GM23338 (cell line): ENCODE data around the gene CLTA. TPM values are rescaled to one million over a fixed set of nuclear protein-coding genes. Genes with fewer than 3 reads are reported as not detected.
"Not testable (repeated sequence)": the region's sequence is repeated elsewhere in the genome, so short reads cannot be mapped to it uniquely, and the experiment has no call there.

Source experiments
- ATAC-seq: fragments of 200-7000 bp; cut with Tn5 transposase; 3 replicates; pipeline ENCODE4 v1.9.1; 2020
- DNase-seq: peaks from one replicate; pipeline ENCODE4 v3.0.0-alpha.2; 2015; ENCODE audit warnings: low spot score
- H2AFZ ChIP-seq: fragments of 200-600 bp; sonication (generic); 2 replicates; pipeline ENCODE4 v1.8.0; 2016; ENCODE audit warnings: antibody characterized with exemption, mild to moderate bottlenecking, moderate library complexity
- H3F3A ChIP-seq: fragments of 200-600 bp; sonication (generic); replicated peaks from 2 replicates; pipeline ENCODE4 v1.8.0; 2017; ENCODE audit warnings: antibody characterized with exemption, mixed run types, low read depth
- H3K27ac ChIP-seq: fragments of 200-600 bp; sonication (generic); 2 replicates; pipeline ENCODE4 v1.6.1; 2016; ENCODE audit warnings: low read depth
- H3K27me3 ChIP-seq: fragments of 200-600 bp; sonication (generic); 2 replicates; pipeline ENCODE4 v1.8.0; 2016; ENCODE audit warnings: mild to moderate bottlenecking, mixed run types, moderate library complexity; ENCODE audit not compliant: insufficient read depth
- H3K36me3 ChIP-seq: fragments of 200-600 bp; sonication (generic); 2 replicates; pipeline ENCODE4 v1.8.0; 2016; ENCODE audit warnings: mild to moderate bottlenecking; ENCODE audit not compliant: insufficient read depth
- H3K4me1 ChIP-seq: fragments of 200-600 bp; sonication (generic); 2 replicates; pipeline ENCODE4 v1.8.0; 2016; ENCODE audit warnings: mild to moderate bottlenecking, moderate library complexity; ENCODE audit not compliant: insufficient read depth
- H3K4me2 ChIP-seq: fragments of 200-600 bp; sonication (generic); 2 replicates; pipeline ENCODE4 v1.7.1; 2017; ENCODE audit warnings: mixed run types
- H3K4me3 ChIP-seq: fragments of 200-600 bp; sonication (generic); 2 replicates; pipeline ENCODE4 v1.6.1; 2016; ENCODE audit warnings: mixed run types
- H3K79me2 ChIP-seq: fragments of 200-600 bp; sonication (generic); replicated peaks from 2 replicates; pipeline ENCODE4 v1.8.0; 2017; ENCODE audit warnings: mild to moderate bottlenecking; ENCODE audit not compliant: insufficient read depth
- H3K9me2 ChIP-seq: fragments of 200-600 bp; sonication (generic); 2 replicates; pipeline ENCODE4 v1.8.0; 2017; ENCODE audit not compliant: insufficient read depth
- H4K20me1 ChIP-seq: fragments of 200-600 bp; sonication (generic); replicated peaks from 2 replicates; pipeline ENCODE4 v1.8.0; 2017; ENCODE audit warnings: mild to moderate bottlenecking; ENCODE audit not compliant: insufficient read depth
- H3K27ac Mint-ChIP-seq: 2 replicates; pipeline ENCODE4 v1.8.0; 2020; ENCODE audit warnings: inconsistent platforms, mild to moderate bottlenecking, moderate library complexity, mixed read lengths
- H3K27me3 Mint-ChIP-seq: 3 replicates; pipeline ENCODE4 v1.8.0; 2022; ENCODE audit warnings: low read depth, mild to moderate bottlenecking, moderate library complexity, mixed read lengths, inconsistent platforms; ENCODE audit not compliant: insufficient read depth, poor library complexity
- H3K36me3 Mint-ChIP-seq: 3 replicates; pipeline ENCODE4 v1.8.0; 2021; ENCODE audit warnings: low read depth, mild to moderate bottlenecking, inconsistent platforms, moderate library complexity, mixed read lengths
- H3K4me1 Mint-ChIP-seq: 3 replicates; pipeline ENCODE4 v1.8.0; 2020; ENCODE audit warnings: mild to moderate bottlenecking, inconsistent platforms, mixed read lengths
- H3K4me3 Mint-ChIP-seq: 3 replicates; pipeline ENCODE4 v1.8.0; 2021; ENCODE audit warnings: moderate library complexity, mild to moderate bottlenecking, inconsistent platforms, mixed read lengths
- H3K9me3 Mint-ChIP-seq: 3 replicates; pipeline ENCODE4 v1.8.0; 2020; ENCODE audit warnings: moderate library complexity, mild to moderate bottlenecking, inconsistent platforms, mixed read lengths
- CREB1 ChIP-seq: fragments of 250-450 bp; sonication (Bioruptor Pico); IDR thresholded peaks from 2 replicates; pipeline ENCODE4 v1.5.0; 2020; ENCODE audit warnings: low read depth, mild to moderate bottlenecking, moderate library complexity
- EZH2 ChIP-seq: fragments of 200-600 bp; sonication (generic); IDR thresholded peaks from one replicate; pipeline ENCODE4 v1.8.0; 2017; ENCODE audit warnings: antibody characterized with exemption, mild to moderate bottlenecking, low read depth; ENCODE audit not compliant: unreplicated experiment
- EZH2phosphoT487 ChIP-seq: fragments of 200-600 bp; sonication (generic); IDR thresholded peaks from one replicate; pipeline ENCODE4 v1.8.1; 2018; ENCODE audit warnings: antibody characterized with exemption; ENCODE audit not compliant: unreplicated experiment
- JUNB ChIP-seq: IDR thresholded peaks from one replicate; pipeline ENCODE4 v1.6.1; 2016; ENCODE audit warnings: antibody characterized with exemption; ENCODE audit not compliant: unreplicated experiment
- STAT1 ChIP-seq: IDR thresholded peaks from one replicate; pipeline ENCODE4 v1.6.1; 2016; ENCODE audit warnings: antibody characterized with exemption; ENCODE audit not compliant: unreplicated experiment
- ZNF114 ChIP-seq: fragments of 250-450 bp; sonication (Bioruptor Pico); IDR thresholded peaks from 2 replicates; pipeline ENCODE4 v1.5.0; 2020; ENCODE audit warnings: mild to moderate bottlenecking, moderate library complexity
- ZNF331 ChIP-seq: fragments of 250-450 bp; sonication (Bioruptor Pico); IDR thresholded peaks from 2 replicates; pipeline ENCODE4 v1.5.0; 2020; ENCODE audit warnings: low read depth, mild to moderate bottlenecking, moderate library complexity
- polyA plus RNA-seq: library from polyadenylated mRNA; unstranded; fragments of >200 nt; fragmentation: Nextera tagmentation; extraction: Ambion mirVana; gene quantifications from 2 replicates; pipeline ENCODE4 v1.2.1, GENCODE V29; 2016
- total RNA-seq: library from RNA; depleted of rRNA; stranded (reverse); fragments of >200 nt; shearing (Covaris generic); gene quantifications from 2 replicates; pipeline ENCODE4 v1.2.3, GENCODE V29; 2014
- TF ChIP-seq, protein P1 (sequence below), 2 experiments: fragments of 200-600 bp in 1 of 2; sonication (generic) in 1 of 2; conservative IDR thresholded peaks; 2 replicates each; pipeline versions ENCODE4 v1.5.1 to v1.6.1; 2016 to 2017; ENCODE audit warnings: antibody characterized with exemption in 2 of 2, low read depth in 2 of 2, mild to moderate bottlenecking in 2 of 2, moderate library complexity in 1 of 2
- TF ChIP-seq, protein P2 (sequence below): IDR thresholded peaks from 2 replicates; pipeline ENCODE4 v1.6.1; 2016; ENCODE audit warnings: antibody characterized with exemption
- TF ChIP-seq, protein P3 (sequence below): fragments of 250-450 bp; sonication (Bioruptor Pico); IDR thresholded peaks from 2 replicates; pipeline ENCODE4 v1.5.0; 2020; ENCODE audit warnings: mild to moderate bottlenecking, moderate library complexity

Gene CLTA
- total and polyA plus RNA-seq, 2 experiments from 2014 or later, result 223 to 259 TPM

DNA sequence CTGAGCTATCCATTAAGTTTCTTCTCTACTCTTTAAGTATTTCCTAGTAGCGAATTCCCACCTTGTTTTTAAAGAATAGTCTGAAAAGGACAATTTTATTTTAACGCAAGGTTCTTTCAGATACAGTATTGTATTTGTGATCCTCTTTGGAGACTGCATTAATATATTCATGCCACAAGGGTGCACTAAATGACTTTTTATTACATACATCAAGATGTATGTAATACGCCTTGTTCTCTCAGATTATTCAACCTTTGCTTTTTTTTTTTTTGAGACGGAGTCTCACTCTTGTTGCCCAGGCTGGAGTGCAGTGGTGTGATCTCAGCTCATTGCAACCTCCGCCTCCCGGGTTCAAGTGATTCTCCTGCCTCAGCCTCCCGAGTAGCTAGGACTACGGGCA is 57.3 kb downstream of the CLTA start:
- not testable (repeated sequence) for H3K4me1 Mint-ChIP-seq, ATAC-seq, H3K27me3 Mint-ChIP-seq, H3K4me2 ChIP-seq, H3K4me3 ChIP-seq, H3K4me1 ChIP-seq, H3K27ac ChIP-seq, H3F3A ChIP-seq, H3K36me3 ChIP-seq, H3K27ac Mint-ChIP-seq, H3K79me2 ChIP-seq, H3K4me3 Mint-ChIP-seq, H4K20me1 ChIP-seq, H3K9me3 Mint-ChIP-seq, H3K27me3 ChIP-seq, H3K9me2 ChIP-seq, H2AFZ ChIP-seq
- peak; percentile 26 for DNase-seq
- TF ChIP-seq, protein P1, sequence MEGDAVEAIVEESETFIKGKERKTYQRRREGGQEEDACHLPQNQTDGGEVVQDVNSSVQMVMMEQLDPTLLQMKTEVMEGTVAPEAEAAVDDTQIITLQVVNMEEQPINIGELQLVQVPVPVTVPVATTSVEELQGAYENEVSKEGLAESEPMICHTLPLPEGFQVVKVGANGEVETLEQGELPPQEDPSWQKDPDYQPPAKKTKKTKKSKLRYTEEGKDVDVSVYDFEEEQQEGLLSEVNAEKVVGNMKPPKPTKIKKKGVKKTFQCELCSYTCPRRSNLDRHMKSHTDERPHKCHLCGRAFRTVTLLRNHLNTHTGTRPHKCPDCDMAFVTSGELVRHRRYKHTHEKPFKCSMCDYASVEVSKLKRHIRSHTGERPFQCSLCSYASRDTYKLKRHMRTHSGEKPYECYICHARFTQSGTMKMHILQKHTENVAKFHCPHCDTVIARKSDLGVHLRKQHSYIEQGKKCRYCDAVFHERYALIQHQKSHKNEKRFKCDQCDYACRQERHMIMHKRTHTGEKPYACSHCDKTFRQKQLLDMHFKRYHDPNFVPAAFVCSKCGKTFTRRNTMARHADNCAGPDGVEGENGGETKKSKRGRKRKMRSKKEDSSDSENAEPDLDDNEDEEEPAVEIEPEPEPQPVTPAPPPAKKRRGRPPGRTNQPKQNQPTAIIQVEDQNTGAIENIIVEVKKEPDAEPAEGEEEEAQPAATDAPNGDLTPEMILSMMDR (conservative IDR thresholded peaks at IDR 0.05; ENCODE audit: low read depth in 2 of 2), result peak in 1 of 2 experiments; percentile 36; a peak in 2 of 4 replicates
- peaks cover 12% of the 10 kb centered on the region for H3K36me3 Mint-ChIP-seq

DNA sequence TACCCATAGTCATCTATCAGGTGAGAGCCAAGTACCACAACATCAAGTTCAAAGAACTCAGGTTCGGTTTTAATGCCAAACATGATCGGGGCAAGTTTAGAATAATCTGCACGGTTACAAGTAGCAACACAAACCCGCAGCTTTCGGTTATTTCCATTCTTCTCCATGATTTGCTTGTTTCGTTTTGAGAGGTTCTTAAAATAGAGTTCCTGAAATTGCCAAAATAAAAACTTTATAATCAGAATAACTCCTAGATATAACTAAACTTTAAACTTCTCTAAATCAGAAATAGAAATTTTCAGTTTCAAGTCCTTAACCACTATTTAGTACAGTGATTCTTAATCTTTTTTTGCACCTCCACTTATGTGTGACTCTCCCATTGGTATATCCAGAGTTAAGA is 58.5 kb downstream of the CLTA start:
- Mint-ChIP-seq H3K9me3 (no peaks in the 10 kb centered on the region), H3K4me1 (no peaks in the 10 kb centered on the region), H3K27me3 (no peaks in the 10 kb centered on the region), H3K4me3 (no peak overlapping the region), H3K36me3 (peaks cover 6% of the 10 kb centered on the region; the same call in 2 of the 3 replicates), H3K27ac (no peak overlapping the region)
- ATAC-seq (no peak), DNase-seq (no peak)
- Histone ChIP-seq H4K20me1 (peaks cover 9% of the 10 kb centered on the region), H3K4me2 (no peak overlapping the region), H3K9me2 (no peaks in the 10 kb centered on the region), H2AFZ (no peak overlapping the region), H3K27me3 (no peaks in the 10 kb centered on the region), H3K79me2 (peaks cover 6% of the 10 kb centered on the region), H3K36me3 (no peaks in the 10 kb centered on the region; the same call in 1 of the 2 replicates), H3K4me1 (no peaks in the 10 kb centered on the region), H3F3A (no peaks in the 10 kb centered on the region), H3K27ac (no peak overlapping the region), H3K4me3 (no peak overlapping the region)
- TF ChIP-seq, protein P2, sequence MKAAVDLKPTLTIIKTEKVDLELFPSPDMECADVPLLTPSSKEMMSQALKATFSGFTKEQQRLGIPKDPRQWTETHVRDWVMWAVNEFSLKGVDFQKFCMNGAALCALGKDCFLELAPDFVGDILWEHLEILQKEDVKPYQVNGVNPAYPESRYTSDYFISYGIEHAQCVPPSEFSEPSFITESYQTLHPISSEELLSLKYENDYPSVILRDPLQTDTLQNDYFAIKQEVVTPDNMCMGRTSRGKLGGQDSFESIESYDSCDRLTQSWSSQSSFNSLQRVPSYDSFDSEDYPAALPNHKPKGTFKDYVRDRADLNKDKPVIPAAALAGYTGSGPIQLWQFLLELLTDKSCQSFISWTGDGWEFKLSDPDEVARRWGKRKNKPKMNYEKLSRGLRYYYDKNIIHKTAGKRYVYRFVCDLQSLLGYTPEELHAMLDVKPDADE, result no peak
- TF ChIP-seq JUNB (no peak), CREB1 (CRISPR knock-in tag) (no peak), ZNF114 (CRISPR knock-in tag) (no peak), STAT1 (no peak), EZH2 (no peak), ZNF331 (CRISPR knock-in tag) (no peak), EZH2phosphoT487 (no peak)
- TF ChIP-seq, protein P1 (conservative IDR thresholded peaks at IDR 0.05; ENCODE audit: low read depth in 2 of 2), result no peak
- TF ChIP-seq, protein P3, sequence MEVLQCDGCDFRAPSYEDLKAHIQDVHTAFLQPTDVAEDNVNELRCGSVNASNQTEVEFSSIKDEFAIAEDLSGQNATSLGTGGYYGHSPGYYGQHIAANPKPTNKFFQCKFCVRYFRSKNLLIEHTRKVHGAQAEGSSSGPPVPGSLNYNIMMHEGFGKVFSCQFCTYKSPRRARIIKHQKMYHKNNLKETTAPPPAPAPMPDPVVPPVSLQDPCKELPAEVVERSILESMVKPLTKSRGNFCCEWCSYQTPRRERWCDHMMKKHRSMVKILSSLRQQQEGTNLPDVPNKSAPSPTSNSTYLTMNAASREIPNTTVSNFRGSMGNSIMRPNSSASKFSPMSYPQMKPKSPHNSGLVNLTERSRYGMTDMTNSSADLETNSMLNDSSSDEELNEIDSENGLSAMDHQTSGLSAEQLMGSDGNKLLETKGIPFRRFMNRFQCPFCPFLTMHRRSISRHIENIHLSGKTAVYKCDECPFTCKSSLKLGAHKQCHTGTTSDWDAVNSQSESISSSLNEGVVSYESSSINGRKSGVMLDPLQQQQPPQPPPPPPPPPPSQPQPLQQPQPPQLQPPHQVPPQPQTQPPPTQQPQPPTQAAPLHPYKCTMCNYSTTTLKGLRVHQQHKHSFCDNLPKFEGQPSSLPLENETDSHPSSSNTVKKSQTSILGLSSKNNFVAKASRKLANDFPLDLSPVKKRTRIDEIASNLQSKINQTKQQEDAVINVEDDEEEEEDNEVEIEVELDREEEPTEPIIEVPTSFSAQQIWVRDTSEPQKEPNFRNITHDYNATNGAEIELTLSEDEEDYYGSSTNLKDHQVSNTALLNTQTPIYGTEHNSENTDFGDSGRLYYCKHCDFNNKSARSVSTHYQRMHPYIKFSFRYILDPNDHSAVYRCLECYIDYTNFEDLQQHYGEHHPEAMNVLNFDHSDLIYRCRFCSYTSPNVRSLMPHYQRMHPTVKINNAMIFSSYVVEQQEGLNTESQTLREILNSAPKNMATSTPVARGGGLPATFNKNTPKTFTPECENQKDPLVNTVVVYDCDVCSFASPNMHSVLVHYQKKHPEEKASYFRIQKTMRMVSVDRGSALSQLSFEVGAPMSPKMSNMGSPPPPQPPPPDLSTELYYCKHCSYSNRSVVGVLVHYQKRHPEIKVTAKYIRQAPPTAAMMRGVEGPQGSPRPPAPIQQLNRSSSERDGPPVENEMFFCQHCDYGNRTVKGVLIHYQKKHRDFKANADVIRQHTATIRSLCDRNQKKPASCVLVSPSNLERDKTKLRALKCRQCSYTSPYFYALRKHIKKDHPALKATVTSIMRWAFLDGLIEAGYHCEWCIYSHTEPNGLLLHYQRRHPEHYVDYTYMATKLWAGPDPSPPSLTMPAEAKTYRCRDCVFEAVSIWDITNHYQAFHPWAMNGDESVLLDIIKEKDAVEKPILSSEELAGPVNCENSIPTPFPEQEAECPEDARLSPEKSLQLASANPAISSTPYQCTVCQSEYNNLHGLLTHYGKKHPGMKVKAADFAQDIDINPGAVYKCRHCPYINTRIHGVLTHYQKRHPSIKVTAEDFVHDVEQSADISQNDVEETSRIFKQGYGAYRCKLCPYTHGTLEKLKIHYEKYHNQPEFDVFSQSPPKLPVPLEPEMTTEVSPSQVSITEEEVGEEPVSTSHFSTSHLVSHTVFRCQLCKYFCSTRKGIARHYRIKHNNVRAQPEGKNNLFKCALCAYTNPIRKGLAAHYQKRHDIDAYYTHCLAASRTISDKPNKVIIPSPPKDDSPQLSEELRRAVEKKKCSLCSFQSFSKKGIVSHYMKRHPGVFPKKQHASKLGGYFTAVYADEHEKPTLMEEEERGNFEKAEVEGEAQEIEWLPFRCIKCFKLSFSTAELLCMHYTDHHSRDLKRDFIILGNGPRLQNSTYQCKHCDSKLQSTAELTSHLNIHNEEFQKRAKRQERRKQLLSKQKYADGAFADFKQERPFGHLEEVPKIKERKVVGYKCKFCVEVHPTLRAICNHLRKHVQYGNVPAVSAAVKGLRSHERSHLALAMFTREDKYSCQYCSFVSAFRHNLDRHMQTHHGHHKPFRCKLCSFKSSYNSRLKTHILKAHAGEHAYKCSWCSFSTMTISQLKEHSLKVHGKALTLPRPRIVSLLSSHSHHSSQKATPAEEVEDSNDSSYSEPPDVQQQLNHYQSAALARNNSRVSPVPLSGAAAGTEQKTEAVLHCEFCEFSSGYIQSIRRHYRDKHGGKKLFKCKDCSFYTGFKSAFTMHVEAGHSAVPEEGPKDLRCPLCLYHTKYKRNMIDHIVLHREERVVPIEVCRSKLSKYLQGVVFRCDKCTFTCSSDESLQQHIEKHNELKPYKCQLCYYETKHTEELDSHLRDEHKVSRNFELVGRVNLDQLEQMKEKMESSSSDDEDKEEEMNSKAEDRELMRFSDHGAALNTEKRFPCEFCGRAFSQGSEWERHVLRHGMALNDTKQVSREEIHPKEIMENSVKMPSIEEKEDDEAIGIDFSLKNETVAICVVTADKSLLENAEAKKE (CRISPR knock-in tag), result no peak
